ENCODE data around the gene EMSY.

EMSY gene

GRCh38 chr11:76456571-76456970, 11.8 kb downstream of the EMSY start:
- Histone ChIP-seq H3K4me1 (no peaks in the 10 kb centered on the region), H3K27ac (no peak overlapping the region), H3K4me3 (no peak overlapping the region), H3K9me3 (no peaks in the 10 kb centered on the region), H3K27me3 (no peaks in the 10 kb centered on the region), H3K36me3 (peaks cover 15 to 45% (median 27%) of the 10 kb centered on the region in 3 donors)
- TF ChIP-seq, protein P1, sequence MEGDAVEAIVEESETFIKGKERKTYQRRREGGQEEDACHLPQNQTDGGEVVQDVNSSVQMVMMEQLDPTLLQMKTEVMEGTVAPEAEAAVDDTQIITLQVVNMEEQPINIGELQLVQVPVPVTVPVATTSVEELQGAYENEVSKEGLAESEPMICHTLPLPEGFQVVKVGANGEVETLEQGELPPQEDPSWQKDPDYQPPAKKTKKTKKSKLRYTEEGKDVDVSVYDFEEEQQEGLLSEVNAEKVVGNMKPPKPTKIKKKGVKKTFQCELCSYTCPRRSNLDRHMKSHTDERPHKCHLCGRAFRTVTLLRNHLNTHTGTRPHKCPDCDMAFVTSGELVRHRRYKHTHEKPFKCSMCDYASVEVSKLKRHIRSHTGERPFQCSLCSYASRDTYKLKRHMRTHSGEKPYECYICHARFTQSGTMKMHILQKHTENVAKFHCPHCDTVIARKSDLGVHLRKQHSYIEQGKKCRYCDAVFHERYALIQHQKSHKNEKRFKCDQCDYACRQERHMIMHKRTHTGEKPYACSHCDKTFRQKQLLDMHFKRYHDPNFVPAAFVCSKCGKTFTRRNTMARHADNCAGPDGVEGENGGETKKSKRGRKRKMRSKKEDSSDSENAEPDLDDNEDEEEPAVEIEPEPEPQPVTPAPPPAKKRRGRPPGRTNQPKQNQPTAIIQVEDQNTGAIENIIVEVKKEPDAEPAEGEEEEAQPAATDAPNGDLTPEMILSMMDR (IDR thresholded peaks at IDR 0.05), result no peak
- DNase-seq, result no peak
- intact Hi-C loops (cut with DNase I; ENCODE audit: low total_unique reads), result no loop called here

DNA sequence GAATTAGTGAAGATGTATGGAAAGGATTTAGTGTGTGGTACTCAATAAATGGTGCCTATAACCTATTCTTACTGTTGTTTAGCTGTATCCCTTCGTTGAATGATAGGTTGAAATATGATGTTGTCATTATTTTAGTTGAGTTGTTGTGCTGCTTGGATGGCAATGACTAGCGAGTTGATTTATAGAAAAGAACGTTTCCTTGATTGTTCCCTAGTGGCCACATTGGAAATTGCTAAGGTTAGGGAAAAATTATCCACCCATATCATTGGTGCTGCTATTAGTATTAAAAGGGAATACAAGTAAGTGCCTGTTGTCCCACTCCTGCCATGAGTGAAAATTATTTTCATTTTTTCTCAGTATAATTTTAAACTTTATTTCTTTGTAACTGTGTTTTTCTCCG, 14.5 kb downstream of the EMSY start:
- intact Hi-C loops (cut with DNase I; ENCODE audit: low total_unique reads), result no loop called here
- H3K4me1 ChIP-seq, result no peaks in the 10 kb centered on the region
- peaks cover 9 to 30% (median 19%) of the 10 kb centered on the region in 3 donors for H3K36me3 ChIP-seq
- H3K9me3 ChIP-seq, result no peaks in the 10 kb centered on the region
- TF ChIP-seq, protein P1 (IDR thresholded peaks at IDR 0.05), result peak; percentile 10 to 17
- H3K4me3 ChIP-seq, result no peak overlapping the region
- no peak overlapping the region for H3K27ac ChIP-seq
- H3K27me3 ChIP-seq, result no peaks in the 10 kb centered on the region
- DNase-seq, result no peak

GRCh38 chr11:76459846-76460245, 15.0 kb downstream of the EMSY start:
- Histone ChIP-seq H3K27ac (no peak overlapping the region), H3K27me3 (no peaks in the 10 kb centered on the region), H3K4me3 (no peak overlapping the region), H3K36me3 (peaks cover 9 to 34% (median 23%) of the 10 kb centered on the region in 3 donors), H3K9me3 (no peaks in the 10 kb centered on the region), H3K4me1 (no peaks in the 10 kb centered on the region)
- no peak for DNase-seq
- TF ChIP-seq, protein P1 (IDR thresholded peaks at IDR 0.05), result no peak
- intact Hi-C loops (cut with DNase I; ENCODE audit: low total_unique reads), result no loop called here

DNA sequence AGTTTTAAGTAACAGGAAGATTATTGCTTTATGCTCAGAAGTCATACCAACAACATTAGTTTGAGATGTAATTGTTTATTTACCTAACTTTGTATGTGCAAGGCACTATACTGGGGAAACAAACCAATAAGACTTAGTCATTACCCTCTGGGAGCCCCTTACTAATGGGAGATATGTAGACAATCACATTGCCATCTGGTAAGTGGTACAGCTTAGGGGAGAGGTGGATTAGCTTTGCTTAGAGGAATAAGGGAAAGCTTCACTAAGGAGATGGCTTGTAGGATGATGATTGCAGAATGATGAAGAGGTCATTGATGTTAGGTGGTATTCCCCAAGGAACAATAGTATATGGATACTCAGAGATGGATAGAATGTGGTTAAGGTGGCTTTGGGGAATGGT, 17.5 kb downstream of the EMSY start:
- H3K36me3 ChIP-seq, result peaks cover 9 to 46% (median 28%) of the 10 kb centered on the region in 3 donors
- DNase-seq, result no peak
- no peak overlapping the region for H3K27ac ChIP-seq
- no peaks in the 10 kb centered on the region for H3K9me3 ChIP-seq
- H3K4me3 ChIP-seq, result no peak overlapping the region
- H3K27me3 ChIP-seq, result no peaks in the 10 kb centered on the region
- no peaks in the 10 kb centered on the region for H3K4me1 ChIP-seq
- TF ChIP-seq, protein P1 (IDR thresholded peaks at IDR 0.05), result no peak
- intact Hi-C loops (cut with DNase I; ENCODE audit: low total_unique reads), result no loop called here

DNA sequence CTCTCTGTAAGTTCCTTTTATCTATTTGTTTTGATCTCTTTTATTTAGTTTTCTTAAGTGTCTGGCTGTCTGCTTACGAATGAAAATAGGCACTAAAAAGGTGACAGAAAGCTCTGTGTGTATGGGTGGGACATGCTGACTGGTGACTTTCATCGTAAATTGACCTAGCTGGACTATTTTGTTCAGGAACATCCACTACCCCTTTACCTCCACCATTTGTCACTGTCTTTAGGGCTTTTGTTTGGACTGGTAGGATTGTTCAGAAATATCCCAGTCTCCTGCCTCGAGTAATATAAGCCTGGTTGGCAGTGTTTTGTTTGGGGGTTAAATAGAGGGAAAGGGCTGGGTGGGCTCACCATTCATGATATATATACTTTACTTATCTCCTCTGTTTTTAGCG, 20.9 kb downstream of the EMSY start:
- intact Hi-C loops (cut with DNase I; ENCODE audit: low total_unique reads), result no loop called here
- TF ChIP-seq, protein P1 (IDR thresholded peaks at IDR 0.05), result no peak
- no peak overlapping the region for H3K4me3 ChIP-seq
- no peak for DNase-seq
- H3K9me3 ChIP-seq, result no peaks in the 10 kb centered on the region
- H3K27me3 ChIP-seq, result no peaks in the 10 kb centered on the region
- peaks cover 3 to 30% (median 27%) of the 10 kb centered on the region in 3 donors for H3K36me3 ChIP-seq
- H3K27ac ChIP-seq, result no peak overlapping the region
- no peaks in the 10 kb centered on the region for H3K4me1 ChIP-seq

- Histone ChIP-seq H3K27me3 (no peaks in the 10 kb centered on the region), H3K4me3 (no peak overlapping the region), H3K27ac (no peak overlapping the region), H3K9me3 (no peaks in the 10 kb centered on the region), H3K36me3 (peaks cover 0 to 30% (median 23%) of the 10 kb centered on the region in 3 donors), H3K4me1 (no peaks in the 10 kb centered on the region)
- no peak for DNase-seq
- TF ChIP-seq, protein P1 (IDR thresholded peaks at IDR 0.05), result no peak
- intact Hi-C loops (cut with DNase I; ENCODE audit: low total_unique reads), result no loop called here
Measured at GRCh38 chr11:76466666-76467065, 21.8 kb downstream of the EMSY start.
